Ishikawa (cell line): ENCODE measurements around the gene C11orf54.

Experiments used
- CEBPB ChIP-seq: IDR thresholded peaks from 2 replicates; pipeline ENCODE4 v1.6.1; 2012
- CREB1 ChIP-seq: IDR thresholded peaks from 2 replicates; pipeline ENCODE4 v1.6.1; 2012; ENCODE audit warnings: low read depth
- EGR1 ChIP-seq: IDR thresholded peaks from 2 replicates; pipeline ENCODE4 v1.6.1; 2012
- EP300 ChIP-seq: IDR thresholded peaks from 2 replicates; pipeline ENCODE4 v1.6.1; 2012; ENCODE audit warnings: borderline replicate concordance
- FOXM1 ChIP-seq: IDR thresholded peaks from 2 replicates; pipeline ENCODE4 v1.6.1; 2012; ENCODE audit warnings: low read depth, borderline replicate concordance
- NFIC ChIP-seq: IDR thresholded peaks from 2 replicates; pipeline ENCODE4 v1.6.1; 2012
- RAD21 ChIP-seq: IDR thresholded peaks from 2 replicates; pipeline ENCODE4 v1.6.1; 2012; ENCODE audit warnings: low read depth
- TAF1 ChIP-seq: IDR thresholded peaks from 2 replicates; pipeline ENCODE4 v1.6.1; 2012; ENCODE audit warnings: low read depth, mild to moderate bottlenecking
- TCF12 ChIP-seq: IDR thresholded peaks from 2 replicates; pipeline ENCODE4 v1.6.1; 2012; ENCODE audit warnings: low read depth
- TEAD4 ChIP-seq: IDR thresholded peaks from 2 replicates; pipeline ENCODE4 v1.6.1; 2012
- YY1 ChIP-seq: IDR thresholded peaks from 2 replicates; pipeline ENCODE4 v1.6.1; 2012; ENCODE audit warnings: low read depth
- ZBTB7A ChIP-seq: IDR thresholded peaks from 2 replicates; pipeline ENCODE4 v1.6.1; 2012; ENCODE audit warnings: low read depth
- TF ChIP-seq, protein P1 (sequence below): IDR thresholded peaks from 2 replicates; pipeline ENCODE4 v1.6.1; 2012; ENCODE audit warnings: low read depth, mild to moderate bottlenecking
- TF ChIP-seq, protein P2 (sequence below): IDR thresholded peaks from 2 replicates; pipeline ENCODE4 v1.6.1; 2012
- TF ChIP-seq, protein P3 (sequence below): IDR thresholded peaks from 2 replicates; pipeline ENCODE4 v1.6.1; 2012

Gene C11orf54

DNA sequence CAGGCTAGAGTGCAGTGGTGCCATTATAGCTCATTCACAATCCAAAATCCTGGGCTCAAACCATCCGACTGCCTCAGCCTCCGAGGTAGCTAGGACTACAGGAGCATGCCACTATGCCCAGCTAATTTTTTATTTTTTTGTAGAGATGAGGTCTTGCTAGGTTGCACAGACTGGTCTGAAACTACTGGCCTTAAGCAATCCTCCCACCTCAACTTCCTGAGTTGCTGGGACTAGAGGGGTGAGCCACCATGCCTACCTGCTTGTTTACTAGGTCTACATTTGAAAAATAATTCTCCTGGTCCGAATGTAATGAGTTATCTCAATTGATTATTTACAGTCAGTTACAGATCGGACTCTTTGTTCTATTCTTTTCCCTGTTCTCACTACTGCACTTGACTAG lies 22.2 kb upstream of the C11orf54 start:
- TF ChIP-seq TCF12 (no peak), YY1 (no peak), FOXM1 (no peak), ZBTB7A (no peak), TAF1 (no peak), TEAD4 (no peak), EP300 (no peak)
- TF ChIP-seq, protein P1, sequence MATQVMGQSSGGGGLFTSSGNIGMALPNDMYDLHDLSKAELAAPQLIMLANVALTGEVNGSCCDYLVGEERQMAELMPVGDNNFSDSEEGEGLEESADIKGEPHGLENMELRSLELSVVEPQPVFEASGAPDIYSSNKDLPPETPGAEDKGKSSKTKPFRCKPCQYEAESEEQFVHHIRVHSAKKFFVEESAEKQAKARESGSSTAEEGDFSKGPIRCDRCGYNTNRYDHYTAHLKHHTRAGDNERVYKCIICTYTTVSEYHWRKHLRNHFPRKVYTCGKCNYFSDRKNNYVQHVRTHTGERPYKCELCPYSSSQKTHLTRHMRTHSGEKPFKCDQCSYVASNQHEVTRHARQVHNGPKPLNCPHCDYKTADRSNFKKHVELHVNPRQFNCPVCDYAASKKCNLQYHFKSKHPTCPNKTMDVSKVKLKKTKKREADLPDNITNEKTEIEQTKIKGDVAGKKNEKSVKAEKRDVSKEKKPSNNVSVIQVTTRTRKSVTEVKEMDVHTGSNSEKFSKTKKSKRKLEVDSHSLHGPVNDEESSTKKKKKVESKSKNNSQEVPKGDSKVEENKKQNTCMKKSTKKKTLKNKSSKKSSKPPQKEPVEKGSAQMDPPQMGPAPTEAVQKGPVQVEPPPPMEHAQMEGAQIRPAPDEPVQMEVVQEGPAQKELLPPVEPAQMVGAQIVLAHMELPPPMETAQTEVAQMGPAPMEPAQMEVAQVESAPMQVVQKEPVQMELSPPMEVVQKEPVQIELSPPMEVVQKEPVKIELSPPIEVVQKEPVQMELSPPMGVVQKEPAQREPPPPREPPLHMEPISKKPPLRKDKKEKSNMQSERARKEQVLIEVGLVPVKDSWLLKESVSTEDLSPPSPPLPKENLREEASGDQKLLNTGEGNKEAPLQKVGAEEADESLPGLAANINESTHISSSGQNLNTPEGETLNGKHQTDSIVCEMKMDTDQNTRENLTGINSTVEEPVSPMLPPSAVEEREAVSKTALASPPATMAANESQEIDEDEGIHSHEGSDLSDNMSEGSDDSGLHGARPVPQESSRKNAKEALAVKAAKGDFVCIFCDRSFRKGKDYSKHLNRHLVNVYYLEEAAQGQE = no peak
- TF ChIP-seq, protein P2, sequence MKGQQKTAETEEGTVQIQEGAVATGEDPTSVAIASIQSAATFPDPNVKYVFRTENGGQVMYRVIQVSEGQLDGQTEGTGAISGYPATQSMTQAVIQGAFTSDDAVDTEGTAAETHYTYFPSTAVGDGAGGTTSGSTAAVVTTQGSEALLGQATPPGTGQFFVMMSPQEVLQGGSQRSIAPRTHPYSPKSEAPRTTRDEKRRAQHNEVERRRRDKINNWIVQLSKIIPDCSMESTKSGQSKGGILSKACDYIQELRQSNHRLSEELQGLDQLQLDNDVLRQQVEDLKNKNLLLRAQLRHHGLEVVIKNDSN = no peak

DNA sequence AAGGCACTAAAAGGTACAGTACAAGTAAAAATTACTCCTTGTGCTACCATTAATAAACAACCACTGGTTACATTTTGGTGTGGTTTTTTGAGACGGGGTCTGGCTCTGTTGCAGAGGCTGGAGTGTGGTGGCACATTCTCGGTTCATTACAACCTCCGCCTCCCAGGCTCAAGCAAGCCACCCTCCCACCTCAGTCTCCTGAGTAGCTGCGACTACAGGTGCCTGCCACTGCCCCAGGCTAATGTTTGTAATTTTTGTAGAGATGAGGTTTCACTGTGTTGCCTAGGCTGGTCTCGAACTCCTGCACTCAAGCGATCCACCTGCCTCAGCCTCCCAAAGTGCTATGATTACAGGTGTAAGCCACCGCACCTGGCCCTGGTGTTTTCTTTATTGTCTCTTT lies 20.9 kb upstream of the C11orf54 start:
- TF ChIP-seq FOXM1 (no peak), CEBPB (no peak), NFIC (no peak), RAD21 (no peak), TCF12 (no peak), TAF1 (no peak), YY1 (no peak), EP300 (no peak), CREB1 (no peak), TEAD4 (no peak), ZBTB7A (no peak), EGR1 (no peak)
- TF ChIP-seq, protein P2 = no peak
- TF ChIP-seq, protein P1 = no peak
- TF ChIP-seq, protein P3, sequence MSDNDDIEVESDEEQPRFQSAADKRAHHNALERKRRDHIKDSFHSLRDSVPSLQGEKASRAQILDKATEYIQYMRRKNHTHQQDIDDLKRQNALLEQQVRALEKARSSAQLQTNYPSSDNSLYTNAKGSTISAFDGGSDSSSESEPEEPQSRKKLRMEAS = no peak

DNA sequence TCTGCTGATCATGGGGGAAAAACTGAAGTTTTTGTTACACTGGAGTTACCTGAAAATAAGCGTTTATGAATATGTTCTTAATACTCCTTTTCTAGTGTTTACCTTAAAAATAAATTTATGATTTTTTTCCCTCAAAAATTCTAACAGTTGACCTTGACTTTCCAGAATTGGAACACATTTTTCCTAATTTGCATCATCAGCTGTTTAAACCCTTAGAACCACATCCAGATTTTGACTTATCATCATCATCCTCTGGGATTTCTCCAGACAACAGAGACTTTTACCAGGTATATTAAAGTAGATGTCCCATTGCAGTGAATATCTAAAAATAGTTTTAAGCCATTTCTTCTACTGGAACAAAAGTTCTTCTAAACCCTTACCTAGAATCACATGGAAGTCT lies 17.4 kb upstream of the C11orf54 start:
- TF ChIP-seq NFIC (no peak), YY1 (no peak), TCF12 (no peak), EGR1 (no peak), TEAD4 (no peak), RAD21 (no peak), TAF1 (no peak), CREB1 (no peak), CEBPB (no peak), ZBTB7A (no peak), FOXM1 (no peak), EP300 (no peak)
- TF ChIP-seq, protein P3 = no peak
- TF ChIP-seq, protein P2 = no peak
- TF ChIP-seq, protein P1 = no peak

DNA sequence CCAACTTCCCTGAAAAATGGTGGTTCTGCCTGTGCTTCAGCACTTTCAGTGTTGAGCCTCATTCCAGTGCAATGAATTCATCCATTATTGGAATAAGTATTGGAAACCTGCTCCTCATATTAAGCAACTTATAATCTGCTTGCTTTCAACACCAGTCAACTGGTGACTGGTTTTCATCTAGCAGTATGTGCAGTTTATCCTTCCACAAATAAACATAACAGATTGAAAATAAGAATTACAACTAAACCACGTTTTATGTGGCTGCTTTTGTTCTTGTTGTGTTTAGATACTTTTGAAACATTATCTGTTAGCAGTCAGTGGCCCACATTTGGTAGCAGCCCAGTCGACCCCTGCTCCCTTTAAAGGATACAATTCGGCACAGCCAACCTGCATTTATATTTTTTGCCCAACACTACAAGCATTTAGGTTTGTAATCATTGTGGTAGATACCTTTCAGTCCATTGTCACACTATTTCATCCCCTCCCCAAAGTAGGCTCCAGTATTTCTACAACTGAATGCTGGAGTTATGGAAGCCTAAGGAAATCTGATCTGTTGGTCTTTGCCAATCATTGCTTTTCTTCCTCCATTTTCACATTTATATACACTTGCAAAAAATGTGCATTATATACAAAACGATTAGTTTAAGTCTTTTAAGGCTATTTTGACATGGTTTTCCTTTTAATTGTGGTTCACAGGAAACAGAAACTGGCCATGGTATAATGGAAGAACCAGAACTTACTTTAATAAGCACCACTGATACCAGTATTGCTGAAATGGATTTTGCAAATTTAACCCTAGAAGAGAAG lies 13.3 kb upstream of the C11orf54 start:
- TF ChIP-seq YY1 = no peak
- TF ChIP-seq, protein P3 = no peak
- TF ChIP-seq TCF12 = no peak
- TF ChIP-seq EGR1 = no peak
- TF ChIP-seq ZBTB7A = no peak
- TF ChIP-seq CREB1 = no peak
- TF ChIP-seq, protein P2 = no peak
- no peak for TF ChIP-seq CEBPB
- TF ChIP-seq, protein P1 = no peak
- no peak for TF ChIP-seq RAD21
- TF ChIP-seq TAF1 = no peak
- TF ChIP-seq TEAD4 = no peak
- TF ChIP-seq EP300 = no peak
- no peak for TF ChIP-seq FOXM1
- TF ChIP-seq NFIC = no peak
